CD4-positive, alpha-beta T cell treated with Interleukin-12 subunit alpha and Interleukin-12 subunit beta, for 1 hour (primary cell): ENCODE results near the gene CTXND1.

ENCODE experiments used
- DNase-seq: peaks from one replicate; pipeline ENCODE4 v3.0.0-alpha.2; 2020

Gene CTXND1

GRCh38 chr15:80208758-80209734 is 43.0 kb downstream of the CTXND1 start:
- DNase-seq = no peak

DNA sequence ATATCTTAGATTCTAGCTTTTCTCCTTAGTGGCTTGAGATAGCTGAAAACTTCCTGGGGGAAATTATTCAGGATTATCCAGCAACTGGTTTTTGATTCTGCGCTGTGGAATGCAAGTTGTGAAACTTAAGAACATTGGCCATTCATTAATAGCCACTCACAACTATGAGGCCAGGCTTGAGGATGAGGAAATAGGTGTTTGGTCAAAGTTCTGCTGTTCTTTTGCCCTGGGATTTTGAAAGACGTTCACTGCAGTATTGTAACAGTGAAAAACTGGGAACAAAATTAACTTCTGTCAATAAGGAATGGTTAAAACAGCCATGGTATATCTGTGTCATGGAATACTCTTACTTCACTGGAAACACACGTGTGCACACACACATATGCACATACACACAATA is 44.1 kb downstream of the CTXND1 start:
- DNase-seq = no peak

- no peak for DNase-seq
These were observed 47.8 kb downstream of the CTXND1 start for GRCh38 chr15:80204231-80204630.

DNA sequence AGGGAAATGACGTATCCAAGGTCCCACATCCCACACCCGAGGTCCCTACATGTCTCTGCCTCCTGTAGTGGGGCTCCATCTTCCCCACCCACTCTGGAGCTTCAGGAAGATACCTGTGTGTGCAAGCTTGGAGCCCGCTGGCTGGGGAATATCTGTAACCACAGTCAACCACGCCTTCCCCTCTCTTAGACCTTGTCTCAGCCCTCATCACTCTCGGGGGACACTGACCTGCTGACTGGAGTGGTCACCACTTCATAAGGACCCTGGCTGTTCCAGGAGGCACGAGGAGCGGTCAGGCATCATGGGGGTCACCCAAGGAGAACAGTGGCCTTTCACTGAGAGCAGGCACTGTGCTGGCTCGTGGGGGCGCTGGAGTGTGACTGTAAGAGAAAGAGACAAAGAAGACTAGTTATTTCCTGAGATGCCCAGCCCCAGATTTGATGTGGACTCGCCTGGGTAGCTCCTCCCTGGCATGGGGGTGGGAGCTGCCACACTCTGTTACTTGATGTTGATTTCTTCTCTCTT is 48.6 kb downstream of the CTXND1 start:
- DNase-seq = no peak

DNA sequence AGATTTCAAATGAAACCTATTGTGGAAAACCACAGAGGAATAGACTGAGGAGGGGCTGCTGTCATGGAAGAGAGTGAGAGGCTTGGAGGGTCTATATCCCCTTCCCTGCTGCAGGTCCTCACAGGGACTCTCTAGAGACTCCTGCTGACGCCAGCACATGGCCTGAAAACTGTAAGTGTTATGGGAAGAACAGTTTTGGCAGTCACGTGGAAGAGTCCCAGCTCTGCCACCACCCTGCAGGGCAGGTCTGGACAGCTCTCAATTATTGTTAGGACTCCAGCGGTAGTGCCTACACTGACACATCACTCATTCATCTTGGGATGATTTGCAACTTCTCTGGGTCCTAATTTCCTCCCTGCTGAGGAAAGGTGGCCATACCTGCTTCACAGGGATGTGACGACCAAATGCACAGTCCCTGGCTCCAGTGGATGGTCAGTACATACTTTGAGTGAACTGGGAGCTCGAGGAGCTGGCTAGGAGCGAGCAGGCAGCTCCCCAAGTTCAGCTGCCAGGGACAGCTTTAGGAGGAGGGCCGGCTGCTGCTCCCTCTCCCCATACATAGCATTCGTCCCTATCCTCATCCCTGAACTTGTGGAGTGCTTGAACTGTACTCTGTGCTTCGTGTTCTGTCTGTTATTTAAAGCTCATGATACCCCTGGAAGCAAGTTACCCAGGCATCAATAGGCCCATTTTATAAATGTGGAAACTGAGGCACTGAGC is 49.2 kb downstream of the CTXND1 start:
- DNase-seq = no peak

DNA sequence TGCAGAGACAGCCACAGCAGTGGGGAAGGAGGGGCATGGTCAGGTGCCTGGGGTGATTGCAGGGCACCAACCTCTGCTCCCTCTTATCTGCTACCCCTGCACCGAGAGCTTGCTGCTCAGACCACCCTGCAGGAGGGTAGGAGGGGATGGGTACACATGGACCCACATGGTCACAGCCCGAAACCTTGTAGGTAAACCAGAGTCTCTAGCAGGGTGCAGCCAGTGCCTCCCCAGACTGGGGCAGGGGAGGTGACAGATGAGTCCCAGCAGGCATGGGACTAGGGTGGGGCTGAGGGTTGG is 50.0 kb downstream of the CTXND1 start:
- DNase-seq = no peak

GRCh38 chr15:80201256-80202015 is 50.6 kb downstream of the CTXND1 start:
- DNase-seq = no peak

- no peak for DNase-seq
These were observed 52.1 kb downstream of the CTXND1 start for GRCh38 chr15:80199869-80200268.

DNA sequence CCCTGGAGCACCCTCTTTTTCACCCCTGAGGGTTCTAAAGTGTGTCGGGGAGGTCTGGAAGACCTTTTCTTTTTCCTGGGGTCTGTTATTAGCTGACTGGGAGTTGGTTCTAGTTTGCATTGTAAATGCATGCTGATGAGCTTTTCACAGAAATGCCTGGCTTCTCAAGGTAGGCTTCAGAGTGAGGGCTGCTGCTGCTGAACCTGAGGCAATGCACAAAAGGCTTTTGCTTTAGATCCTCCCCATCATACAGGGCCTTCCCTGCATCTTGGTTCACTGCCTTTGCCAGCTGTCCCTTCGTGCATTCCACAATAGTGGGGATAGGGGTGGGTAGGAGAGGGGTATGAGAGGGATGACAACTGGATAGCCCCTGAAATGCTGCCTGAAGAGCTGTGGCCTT is 52.6 kb downstream of the CTXND1 start:
- no peak for DNase-seq

GRCh38 chr15:80194914-80195313 is 57.1 kb downstream of the CTXND1 start:
- DNase-seq = no peak

DNA sequence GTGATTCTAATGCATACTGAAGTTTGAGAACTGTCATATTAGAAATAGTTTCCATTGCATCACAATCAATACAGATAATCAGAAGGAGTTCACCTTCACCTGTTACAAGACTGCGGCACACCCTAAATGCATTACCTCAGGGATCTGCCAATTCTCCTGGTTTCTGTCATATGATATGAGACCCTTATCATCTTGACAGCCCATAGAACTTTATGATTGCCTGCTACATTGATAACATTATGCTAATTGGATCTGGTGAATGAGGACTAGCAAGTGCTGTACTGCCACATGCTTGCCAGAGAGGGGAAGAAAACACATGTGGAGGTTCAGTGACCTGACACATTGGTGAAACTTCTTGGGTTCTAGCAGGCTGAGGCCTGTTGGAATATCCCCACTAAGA is 57.8 kb downstream of the CTXND1 start:
- DNase-seq = no peak

- no peak for DNase-seq
These were observed 60.0 kb downstream of the CTXND1 start for GRCh38 chr15:80191897-80192595.

- DNase-seq = no peak
These were observed 60.8 kb downstream of the CTXND1 start for GRCh38 chr15:80191198-80191597.

GRCh38 chr15:80188251-80188650 is 63.8 kb downstream of the CTXND1 start:
- DNase-seq = no peak

DNA sequence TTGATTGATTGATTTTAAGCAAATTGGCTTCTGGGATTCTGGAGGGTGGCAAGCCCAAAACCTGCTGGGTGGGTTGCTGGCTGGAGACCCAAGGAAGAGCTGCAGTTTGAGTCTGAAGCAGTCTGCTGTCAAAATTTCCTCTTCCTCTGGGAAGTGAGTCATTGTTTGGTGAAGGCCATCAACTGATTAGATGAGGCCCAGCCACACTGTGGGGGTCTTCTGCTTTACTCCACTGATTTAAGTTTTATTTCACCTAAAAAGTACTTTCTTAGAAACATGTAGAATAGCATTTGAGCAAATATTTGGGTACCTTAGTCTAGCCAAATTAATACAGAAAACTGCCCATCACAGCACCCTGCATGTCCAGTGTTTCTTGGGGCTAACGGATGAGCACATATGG is 65.4 kb downstream of the CTXND1 start:
- DNase-seq = no peak

GRCh38 chr15:80186066-80186465 is 65.9 kb downstream of the CTXND1 start:
- DNase-seq = no peak

- no peak for DNase-seq
These were observed 66.9 kb downstream of the CTXND1 start for GRCh38 chr15:80185152-80185551.

GRCh38 chr15:80184554-80184953 is 67.5 kb downstream of the CTXND1 start:
- no peak for DNase-seq

- no peak for DNase-seq
These were observed 68.1 kb downstream of the CTXND1 start for GRCh38 chr15:80183886-80184285.

- DNase-seq = no peak
These were observed 68.7 kb downstream of the CTXND1 start for GRCh38 chr15:80183306-80183705.

- DNase-seq = no peak
These were observed 69.3 kb downstream of the CTXND1 start for GRCh38 chr15:80182611-80183261.

DNA sequence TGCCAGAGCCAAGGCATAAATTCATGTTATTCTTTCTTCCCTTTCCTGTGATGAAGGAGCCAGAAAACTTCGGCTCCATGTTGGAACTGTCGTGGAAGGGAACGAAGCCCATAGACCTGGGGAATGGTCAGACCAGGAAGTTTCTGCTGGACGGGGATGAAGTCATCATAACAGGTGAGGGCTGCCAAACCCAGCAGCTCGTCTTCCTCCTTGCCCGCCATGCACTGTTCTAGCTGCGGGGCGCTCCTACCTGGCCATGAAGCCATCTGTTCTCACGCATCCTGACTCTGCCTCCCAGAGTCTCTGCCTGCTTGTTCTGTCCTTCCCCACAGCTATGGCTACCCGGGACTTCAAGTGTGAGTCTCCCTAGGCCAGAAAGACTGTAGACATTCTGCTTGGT is 71.0 kb downstream of the CTXND1 start:
- DNase-seq = no peak
